Measurements from ENCODE around the gene CNR1.

DNA sequence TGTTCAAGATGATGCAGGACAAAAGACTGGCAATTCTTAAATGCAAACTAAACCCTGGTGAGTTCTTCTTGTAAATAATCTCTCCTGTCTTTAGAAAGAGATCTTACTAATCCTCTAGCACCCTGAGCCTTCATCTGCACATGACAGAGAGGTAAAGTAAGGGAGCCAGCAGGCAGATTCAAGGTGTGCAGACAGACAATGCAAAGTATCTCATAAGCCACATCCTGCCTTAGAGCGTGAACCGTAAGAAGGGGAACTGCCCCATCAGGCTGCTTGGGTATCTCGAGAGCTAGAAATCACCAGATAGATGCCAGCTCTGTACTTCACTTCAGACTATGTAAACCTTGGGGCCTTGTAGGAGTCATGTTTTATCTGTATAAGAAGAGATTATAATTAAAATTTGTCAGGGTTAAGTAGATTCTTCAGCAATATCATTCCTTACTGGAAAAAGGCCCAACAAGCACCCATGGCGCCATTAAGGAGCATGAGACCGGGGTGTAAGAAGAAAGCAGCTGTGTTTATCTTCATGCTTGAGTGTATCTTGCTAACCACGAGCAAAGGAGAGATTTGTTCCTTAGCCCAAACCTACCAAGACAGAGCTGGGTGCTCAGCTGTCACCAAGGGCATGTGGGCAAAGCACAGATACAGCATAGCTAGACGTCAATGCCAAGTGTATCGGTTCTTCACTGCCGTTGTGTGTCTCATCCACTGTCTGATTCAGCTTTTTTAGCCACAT, 24.4 kb downstream of the CNR1 start:
- TF ChIP-seq, protein P1, sequence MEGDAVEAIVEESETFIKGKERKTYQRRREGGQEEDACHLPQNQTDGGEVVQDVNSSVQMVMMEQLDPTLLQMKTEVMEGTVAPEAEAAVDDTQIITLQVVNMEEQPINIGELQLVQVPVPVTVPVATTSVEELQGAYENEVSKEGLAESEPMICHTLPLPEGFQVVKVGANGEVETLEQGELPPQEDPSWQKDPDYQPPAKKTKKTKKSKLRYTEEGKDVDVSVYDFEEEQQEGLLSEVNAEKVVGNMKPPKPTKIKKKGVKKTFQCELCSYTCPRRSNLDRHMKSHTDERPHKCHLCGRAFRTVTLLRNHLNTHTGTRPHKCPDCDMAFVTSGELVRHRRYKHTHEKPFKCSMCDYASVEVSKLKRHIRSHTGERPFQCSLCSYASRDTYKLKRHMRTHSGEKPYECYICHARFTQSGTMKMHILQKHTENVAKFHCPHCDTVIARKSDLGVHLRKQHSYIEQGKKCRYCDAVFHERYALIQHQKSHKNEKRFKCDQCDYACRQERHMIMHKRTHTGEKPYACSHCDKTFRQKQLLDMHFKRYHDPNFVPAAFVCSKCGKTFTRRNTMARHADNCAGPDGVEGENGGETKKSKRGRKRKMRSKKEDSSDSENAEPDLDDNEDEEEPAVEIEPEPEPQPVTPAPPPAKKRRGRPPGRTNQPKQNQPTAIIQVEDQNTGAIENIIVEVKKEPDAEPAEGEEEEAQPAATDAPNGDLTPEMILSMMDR (conservative IDR thresholded peaks at IDR 0.05; ENCODE audit: low read depth, low read length) = no peak
- no peak for TF ChIP-seq MXI1 (IDR thresholded peaks at IDR 0.05; ENCODE audit: borderline replicate concordance, low read depth, low read length)
- no peak for TF ChIP-seq POLR2A (IDR thresholded peaks at IDR 0.05; ENCODE audit: low read depth, low read length)
- no peak for TF ChIP-seq RAD21 (IDR thresholded peaks at IDR 0.05; ENCODE audit: low read length)
- no peak for TF ChIP-seq CEBPB (IDR thresholded peaks at IDR 0.05; ENCODE audit: low read depth, low read length)
- no peak for TF ChIP-seq CHD1 (IDR thresholded peaks at IDR 0.05; ENCODE audit: low read depth, low read length)
- no peak for TF ChIP-seq FOS (IDR thresholded peaks at IDR 0.05; ENCODE audit: low read depth, low read length)
- no peak for TF ChIP-seq BHLHE40 (IDR thresholded peaks at IDR 0.05; ENCODE audit: low read depth, low read length)
- no peak for TF ChIP-seq RCOR1 (IDR thresholded peaks at IDR 0.05; ENCODE audit: insufficient replicate concordance, low read length)
- TF ChIP-seq RFX5 (IDR thresholded peaks at IDR 0.05; ENCODE audit: low read depth, low read length) = no peak
- TF ChIP-seq NFE2L2 (IDR thresholded peaks at IDR 0.05; ENCODE audit: low read depth, low read length) = no peak
